Naive thymus-derived CD8-positive, alpha-beta T cell (primary cell): ENCODE measurements around the gene CCDC30. TPM values are rescaled to one million over a fixed set of nuclear protein-coding genes. Genes with fewer than 3 reads are reported as not detected.
"Not testable (repeated sequence)": the region's sequence is repeated elsewhere in the genome, so short reads cannot be mapped to it uniquely, and the experiment has no call there.

ENCODE experiments used
- ATAC-seq, 2 donors: fragments of 150-1000 bp; cut with Tn5 transposase in 1 of 2; sonication (Bioruptor Pico), chemical (Tn5 transposase) in 1 of 2; 1 replicate in 1 of 2; 2 replicates in 1 of 2; pipeline ENCODE4 v1.10.0; 2021; ENCODE audit warnings: mild to moderate bottlenecking in 2 of 2, moderate library complexity in 2 of 2
- POLR2A ChIA-PET: fragments of 350-600 bp; sonication (Branson Sonifier 250); formaldehyde crosslinking; loops from one replicate; lab custom pipeline; 2021; ENCODE audit warnings: antibody characterized with exemption; lab: Charles Lee
- DNase-seq, 10 donors: peaks; one replicate each; pipeline versions ENCODE4 v3.0.0 to v3.0.0-alpha.2; 2020 to 2022
- H3K27ac Mint-ChIP-seq, 10 donors: one replicate each; pipeline ENCODE4 v1.8.0; 2020 to 2022; ENCODE audit warnings: mild to moderate bottlenecking in 10 of 10, mixed read lengths in 10 of 10, moderate library complexity in 4 of 10, inconsistent platforms in 1 of 10
- H3K27me3 Mint-ChIP-seq, 5 donors: one replicate each; pipeline ENCODE4 v1.8.0; 2021 to 2022; ENCODE audit warnings: mixed read lengths in 5 of 5
- H3K36me3 Mint-ChIP-seq, 3 donors: one replicate each; pipeline ENCODE4 v1.8.0; 2020 to 2022; ENCODE audit warnings: mixed read lengths in 3 of 3, mild to moderate bottlenecking in 2 of 3, inconsistent platforms in 1 of 3
- H3K4me1 Mint-ChIP-seq, 4 donors: one replicate each; pipeline ENCODE4 v1.8.0; 2021 to 2022; ENCODE audit warnings: mixed read lengths in 4 of 4
- H3K4me3 Mint-ChIP-seq, 10 donors: one replicate each; pipeline ENCODE4 v1.8.0; 2020 to 2022; ENCODE audit warnings: mild to moderate bottlenecking in 10 of 10, mixed read lengths in 10 of 10, moderate library complexity in 6 of 10, inconsistent platforms in 1 of 10
- H3K9me3 Mint-ChIP-seq, 9 donors: one replicate each; pipeline ENCODE4 v1.8.0; 2020 to 2022; ENCODE audit warnings: mixed read lengths in 9 of 9, mild to moderate bottlenecking in 3 of 9, inconsistent platforms in 1 of 9, moderate library complexity in 1 of 9
- polyA plus RNA-seq, 3 donors: library from polyadenylated mRNA; unstranded; fragments of 300-500 nt; fragmentation: Illumina TruSeq; gene quantifications; one replicate each; pipeline ENCODE4 v1.2.3, GENCODE V29; 2021
- total RNA-seq, 8 experiments: library from RNA in 2 of 8; stranded (reverse) in 2 of 8; gene quantifications; one replicate each; pipeline ENCODE4 v1.2.3 and lab custom pipeline; 2021 to 2026

The CCDC30 gene
- total and polyA plus RNA-seq, 5 experiments from 2014 or later, result 0.55 to 5.5 (median 0.84) TPM

GRCh38 chr1:42456010-42456753 lies 6.9 kb upstream of the CCDC30 start, which contains the start of the genes PPCS and ZMYND12:
TSS of gene PPCS (plus strand) at chr1:42456543. CDS start at chr1:42456566, 23 bp downstream.
TSS of gene ZMYND12 (minus strand) at chr1:42456022. CDS start at chr1:42455997, 25 bp downstream.
- H3K9me3 Mint-ChIP-seq, result peaks cover 0 to 2% (median 0%) of the 10 kb centered on the region in 9 donors
- peak within 1 kb of the TSS; percentile 98 to 100 (median 99) for H3K27ac Mint-ChIP-seq
- H3K36me3 Mint-ChIP-seq, result peaks cover 0 to 42% (median 7%) of the 10 kb centered on the region in 3 donors
- ATAC-seq (peak; percentile 88 to 91), DNase-seq (peak; percentile 88 to 96 (median 93))
- peaks cover 0 to 1% (median 0%) of the 10 kb centered on the region in 5 donors for H3K27me3 Mint-ChIP-seq
- POLR2A ChIA-PET, result interaction anchor here (0.6 to 1.8 kb wide), 5 partner anchors 121 to 1203 kb away, joined by 4 to 8 read pairs (median 7); partner anchors contain the start of genes C1orf50, FOXJ3, P3H1 and PPIH
- peak within 1 kb of the TSS; percentile 89 to 100 (median 98) for H3K4me3 Mint-ChIP-seq
- H3K4me1 Mint-ChIP-seq, result peaks cover 22 to 52% (median 44%) of the 10 kb centered on the region in 4 donors

- Mint-ChIP-seq H3K4me1 (peaks cover 22 to 54% (median 46%) of the 10 kb centered on the region in 4 donors), H3K9me3 (peaks cover 0 to 2% (median 0%) of the 10 kb centered on the region in 9 donors), H3K27me3 (peaks cover 0 to 1% (median 0%) of the 10 kb centered on the region in 5 donors), H3K4me3 (peak overlapping the region; percentile 89 to 100 (median 98)), H3K36me3 (peaks cover 0 to 47% (median 7%) of the 10 kb centered on the region in 3 donors), H3K27ac (peak overlapping the region; percentile 98 to 100 (median 99))
- ATAC-seq, result peak; percentile 53 to 59
- POLR2A ChIA-PET, result interaction anchor here (0.6 to 1.8 kb wide), 11 partner anchors 16 to 1204 kb away, joined by 3 to 8 read pairs (median 5); partner anchors contain the start of genes C1orf50, FOXJ3, P3H1 and PPIH
- DNase-seq, result peak in 6 of 10 donors; percentile 36 to 83 (median 50)
These were observed 6.4 kb upstream of the CCDC30 start for GRCh38 chr1:42456754-42457089.

GRCh38 chr1:42461196-42461595 lies 1.9 kb upstream of the CCDC30 start:
- Mint-ChIP-seq H3K9me3 (no peaks in the 10 kb centered on the region), H3K4me1 (peaks cover 19 to 68% (median 55%) of the 10 kb centered on the region in 4 donors), H3K36me3 (peaks cover 0 to 53% (median 7%) of the 10 kb centered on the region in 3 donors), H3K27ac (peak overlapping the region in 8 of 10 donors; percentile 30 to 99 (median 96)), H3K4me3 (peak overlapping the region in 1 of 10 donors; percentile 38), H3K27me3 (no peaks in the 10 kb centered on the region)
- ATAC-seq (no peak), DNase-seq (no peak)
- POLR2A ChIA-PET, result interaction anchor here (0.7 kb wide), 1 partner anchor 1225 kb away, joined by 4 read pairs; no protein-coding TSS in a partner anchor

- ATAC-seq, result no peak
- Mint-ChIP-seq H3K9me3 (no peaks in the 10 kb centered on the region), H3K36me3 (peaks cover 0 to 33% (median 4%) of the 10 kb centered on the region in 3 donors), H3K4me3 (peak overlapping the region; percentile 73 to 92 (median 89)), H3K4me1 (peaks cover 11 to 46% (median 34%) of the 10 kb centered on the region in 4 donors), H3K27ac (peak overlapping the region in 9 of 10 donors; percentile 93 to 99 (median 97)), H3K27me3 (peaks cover 0 to 3% (median 2%) of the 10 kb centered on the region in 5 donors)
- POLR2A ChIA-PET, result interaction anchor here (0.6 to 1.4 kb wide), 4 partner anchors 30 to 269 kb away, joined by 3 to 6 read pairs (median 4); partner anchors contain the start of gene YBX1
- DNase-seq, result no peak
These were observed 835 bp downstream of the CCDC30 start for GRCh38 chr1:42463921-42464320.

- Mint-ChIP-seq H3K4me3 (no peak overlapping the region), H3K27me3 (peaks cover 0 to 8% (median 2%) of the 10 kb centered on the region in 5 donors), H3K9me3 (no peaks in the 10 kb centered on the region), H3K4me1 (peaks cover 7 to 28% (median 21%) of the 10 kb centered on the region in 4 donors), H3K36me3 (peaks cover 0 to 12% (median 5%) of the 10 kb centered on the region in 3 donors), H3K27ac (peak overlapping the region in 1 of 10 donors; percentile 25)
- no peak for ATAC-seq
- POLR2A ChIA-PET, result no interaction called here
- DNase-seq, result no peak
These were observed 2.9 kb downstream of the CCDC30 start for GRCh38 chr1:42466030-42466429.

- Mint-ChIP-seq H3K4me1 (peaks cover 0 to 4% (median 0%) of the 10 kb centered on the region in 4 donors), H3K36me3 (peaks cover 6 to 9% (median 6%) of the 10 kb centered on the region in 3 donors), H3K9me3 (no peaks in the 10 kb centered on the region), H3K27me3 (peaks cover 0 to 8% (median 2%) of the 10 kb centered on the region in 5 donors), H3K27ac (peak overlapping the region in 2 of 10 donors; percentile 3 to 41), H3K4me3 (no peak overlapping the region)
- DNase-seq, result no peak
- no peak for ATAC-seq
- POLR2A ChIA-PET, result no interaction called here
These were observed 6.6 kb downstream of the CCDC30 start for GRCh38 chr1:42469727-42470126.

- H3K4me1 Mint-ChIP-seq, result peaks cover 0 to 2% (median 0%) of the 10 kb centered on the region in 4 donors
- no peaks in the 10 kb centered on the region for H3K27me3 Mint-ChIP-seq
- peaks cover 4 to 16% (median 6%) of the 10 kb centered on the region in 3 donors for H3K36me3 Mint-ChIP-seq
- H3K27ac Mint-ChIP-seq, result no peak overlapping the region
- no peaks in the 10 kb centered on the region for H3K9me3 Mint-ChIP-seq
- POLR2A ChIA-PET, result no interaction called here
- no peak overlapping the region for H3K4me3 Mint-ChIP-seq
- ATAC-seq, result no peak
- no peak for DNase-seq
These were observed 13.5 kb downstream of the CCDC30 start for GRCh38 chr1:42476605-42477004.

GRCh38 chr1:42477354-42477753 lies 14.3 kb downstream of the CCDC30 start:
- H3K9me3 Mint-ChIP-seq, POLR2A ChIA-PET, H3K4me1 Mint-ChIP-seq, H3K27ac Mint-ChIP-seq, H3K4me3 Mint-ChIP-seq, H3K27me3 Mint-ChIP-seq, ATAC-seq, DNase-seq: not testable (repeated sequence)
- H3K36me3 Mint-ChIP-seq, result peaks cover 4 to 17% (median 6%) of the 10 kb centered on the region in 3 donors

- no peak for ATAC-seq
- H3K27me3 Mint-ChIP-seq, result no peaks in the 10 kb centered on the region
- no peak overlapping the region for H3K4me3 Mint-ChIP-seq
- no peaks in the 10 kb centered on the region for H3K9me3 Mint-ChIP-seq
- POLR2A ChIA-PET, result no interaction called here
- peaks cover 0 to 2% (median 0%) of the 10 kb centered on the region in 4 donors for H3K4me1 Mint-ChIP-seq
- DNase-seq, result no peak
- H3K36me3 Mint-ChIP-seq, result peaks cover 4 to 22% (median 9%) of the 10 kb centered on the region in 3 donors
- H3K27ac Mint-ChIP-seq, result no peak overlapping the region
These were observed 14.7 kb downstream of the CCDC30 start for GRCh38 chr1:42477775-42478174.

- peaks cover 0 to 24% (median 9%) of the 10 kb centered on the region in 3 donors for H3K36me3 Mint-ChIP-seq
- DNase-seq, result no peak
- no peak for ATAC-seq
- no peaks in the 10 kb centered on the region for H3K9me3 Mint-ChIP-seq
- no peak overlapping the region for H3K27ac Mint-ChIP-seq
- POLR2A ChIA-PET, result no interaction called here
- H3K27me3 Mint-ChIP-seq, result no peaks in the 10 kb centered on the region
- no peak overlapping the region for H3K4me3 Mint-ChIP-seq
- peaks cover 0 to 2% (median 0%) of the 10 kb centered on the region in 4 donors for H3K4me1 Mint-ChIP-seq
These were observed 16.5 kb downstream of the CCDC30 start for GRCh38 chr1:42479621-42480020.

GRCh38 chr1:42480921-42481320 lies 17.8 kb downstream of the CCDC30 start:
- DNase-seq (no peak), ATAC-seq (no peak)
- Mint-ChIP-seq H3K27me3 (no peaks in the 10 kb centered on the region), H3K4me3 (no peak overlapping the region), H3K36me3 (peaks cover 0 to 24% (median 9%) of the 10 kb centered on the region in 3 donors), H3K9me3 (no peaks in the 10 kb centered on the region), H3K4me1 (peaks cover 0 to 2% (median 0%) of the 10 kb centered on the region in 4 donors), H3K27ac (no peak overlapping the region)
- POLR2A ChIA-PET, result interaction anchor here (0.7 kb wide), 1 partner anchor 79 kb away, joined by 3 read pairs; no protein-coding TSS in a partner anchor

GRCh38 chr1:42482635-42483153 lies 19.6 kb downstream of the CCDC30 start:
- Mint-ChIP-seq H3K27ac (no peak overlapping the region), H3K4me1 (no peaks in the 10 kb centered on the region), H3K9me3 (no peaks in the 10 kb centered on the region), H3K36me3 (peaks cover 0 to 27% (median 13%) of the 10 kb centered on the region in 3 donors), H3K27me3 (no peaks in the 10 kb centered on the region), H3K4me3 (no peak overlapping the region)
- no peak for DNase-seq
- POLR2A ChIA-PET, result interaction anchor here (0.6 kb wide), 1 partner anchor 23 kb away, joined by 3 read pairs; no protein-coding TSS in a partner anchor
- ATAC-seq, result no peak
